Measurements from ENCODE around the gene ZNF862.

DNA sequence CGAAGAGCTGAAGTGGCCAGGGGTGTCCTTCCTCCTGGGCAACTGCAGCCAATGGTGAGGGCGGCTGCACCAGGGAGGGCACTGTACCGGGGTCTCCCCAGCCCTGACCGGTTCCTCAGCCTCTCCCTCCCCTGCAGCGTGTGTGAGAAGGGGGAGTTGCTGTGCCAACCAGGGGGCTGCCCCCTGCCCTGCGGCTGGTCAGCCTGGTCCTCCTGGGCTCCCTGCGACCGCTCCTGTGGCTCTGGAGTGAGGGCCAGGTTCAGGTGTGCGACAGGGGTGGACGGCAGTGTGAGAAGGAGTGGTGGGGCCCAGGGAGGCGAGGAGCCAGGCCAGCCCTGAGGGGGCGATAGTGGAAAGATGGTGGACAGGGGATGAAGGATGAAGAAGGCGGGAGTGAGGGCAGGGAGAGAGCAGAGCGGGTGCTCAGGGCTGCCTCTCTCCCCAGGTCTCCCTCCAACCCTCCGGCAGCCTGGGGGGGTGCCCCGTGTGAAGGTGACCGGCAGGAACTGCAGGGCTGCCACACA is 34.6 kb upstream of the ZNF862 start:
- TF ChIP-seq, protein P1, sequence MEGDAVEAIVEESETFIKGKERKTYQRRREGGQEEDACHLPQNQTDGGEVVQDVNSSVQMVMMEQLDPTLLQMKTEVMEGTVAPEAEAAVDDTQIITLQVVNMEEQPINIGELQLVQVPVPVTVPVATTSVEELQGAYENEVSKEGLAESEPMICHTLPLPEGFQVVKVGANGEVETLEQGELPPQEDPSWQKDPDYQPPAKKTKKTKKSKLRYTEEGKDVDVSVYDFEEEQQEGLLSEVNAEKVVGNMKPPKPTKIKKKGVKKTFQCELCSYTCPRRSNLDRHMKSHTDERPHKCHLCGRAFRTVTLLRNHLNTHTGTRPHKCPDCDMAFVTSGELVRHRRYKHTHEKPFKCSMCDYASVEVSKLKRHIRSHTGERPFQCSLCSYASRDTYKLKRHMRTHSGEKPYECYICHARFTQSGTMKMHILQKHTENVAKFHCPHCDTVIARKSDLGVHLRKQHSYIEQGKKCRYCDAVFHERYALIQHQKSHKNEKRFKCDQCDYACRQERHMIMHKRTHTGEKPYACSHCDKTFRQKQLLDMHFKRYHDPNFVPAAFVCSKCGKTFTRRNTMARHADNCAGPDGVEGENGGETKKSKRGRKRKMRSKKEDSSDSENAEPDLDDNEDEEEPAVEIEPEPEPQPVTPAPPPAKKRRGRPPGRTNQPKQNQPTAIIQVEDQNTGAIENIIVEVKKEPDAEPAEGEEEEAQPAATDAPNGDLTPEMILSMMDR (conservative IDR thresholded peaks at IDR 0.05): no peak
- TF ChIP-seq ZFX (IDR thresholded peaks at IDR 0.05): no peak

Measured in C4-2B (cell line).